SK-N-SH treated with all-trans-retinoic acid at 6 μM for 48 hours (cell line): ENCODE data around the gene DLG1.

Experiments
- ATAC-seq: fragments of 200-7000 bp; cut with Tn5 transposase; 3 replicates; pipeline ENCODE4 v1.9.1; 2020; ENCODE audit warnings: mild to moderate bottlenecking, moderate library complexity
- BACH2 ChIP-seq: fragments of 250-450 bp; sonication (Bioruptor Pico); IDR thresholded peaks from 2 replicates; pipeline ENCODE4 v1.9.0; 2021; ENCODE audit warnings: mild to moderate bottlenecking, borderline replicate concordance
- CREB5 ChIP-seq: fragments of 250-450 bp; sonication (Bioruptor Pico); IDR thresholded peaks from 2 replicates; pipeline ENCODE4 v1.5.1; 2020; ENCODE audit warnings: low read depth, mild to moderate bottlenecking, moderate library complexity
- CSDC2 ChIP-seq: fragments of 250-450 bp; sonication (Bioruptor Pico); IDR thresholded peaks from 2 replicates; pipeline ENCODE4 v1.5.0; 2020; ENCODE audit warnings: mild to moderate bottlenecking, moderate library complexity
- ESRRG ChIP-seq: fragments of 250-450 bp; sonication (Bioruptor Pico); IDR thresholded peaks from 2 replicates; pipeline ENCODE4 v1.6.1; 2021; ENCODE audit warnings: mild to moderate bottlenecking
- GLIS3 ChIP-seq: fragments of 250-450 bp; sonication (Bioruptor Pico); IDR thresholded peaks from 2 replicates; pipeline ENCODE4 v1.5.0; 2020; ENCODE audit warnings: mild to moderate bottlenecking, moderate library complexity
- ISL1 ChIP-seq: fragments of 250-450 bp; sonication (Bioruptor Pico); IDR thresholded peaks from 2 replicates; pipeline ENCODE4 v2.1.2; 2022; ENCODE audit warnings: mild to moderate bottlenecking, moderate library complexity
- OSR1 ChIP-seq: fragments of 250-450 bp; sonication (Bioruptor Pico); IDR thresholded peaks from 2 replicates; pipeline ENCODE4 v1.8.0; 2022; ENCODE audit warnings: moderate library complexity, mild to moderate bottlenecking, inconsistent platforms
- PATZ1 ChIP-seq: fragments of 250-450 bp; sonication (Bioruptor Pico); IDR thresholded peaks from 2 replicates; pipeline ENCODE4 v1.8.0; 2020; ENCODE audit warnings: mild to moderate bottlenecking, moderate library complexity, borderline replicate concordance
- POU6F1 ChIP-seq: fragments of 250-450 bp; sonication (Bioruptor Pico); IDR thresholded peaks from 2 replicates; pipeline ENCODE4 v1.8.0; 2021; ENCODE audit warnings: low read depth, mild to moderate bottlenecking, moderate library complexity, borderline replicate concordance
- RARB ChIP-seq: fragments of 250-450 bp; sonication (Bioruptor Pico); IDR thresholded peaks from 2 replicates; pipeline ENCODE4 v1.8.0; 2021; ENCODE audit warnings: mild to moderate bottlenecking, moderate library complexity
- TCF4 ChIP-seq: fragments of 250-450 bp; sonication (Bioruptor Pico); IDR thresholded peaks from 2 replicates; pipeline ENCODE4 v1.8.0; 2021; ENCODE audit warnings: mild to moderate bottlenecking, moderate library complexity, borderline replicate concordance
- TSHZ2 ChIP-seq: fragments of 250-450 bp; sonication (Bioruptor Pico); IDR thresholded peaks from 2 replicates; pipeline ENCODE4 v1.5.0; 2020; ENCODE audit warnings: mild to moderate bottlenecking, moderate library complexity
- ZFP3 ChIP-seq: fragments of 250-450 bp; sonication (Bioruptor Pico); IDR thresholded peaks from 2 replicates; pipeline ENCODE4 v1.5.0; 2020; ENCODE audit warnings: mild to moderate bottlenecking, moderate library complexity
- ZFP30 ChIP-seq: fragments of 450-650 bp; formaldehyde crosslinking; IDR thresholded peaks from 2 replicates; pipeline ENCODE4 v1.5.0; 2022; ENCODE audit warnings: mild to moderate bottlenecking, moderate library complexity
- ZNF70 ChIP-seq: fragments of 450-650 bp; formaldehyde crosslinking; IDR thresholded peaks from 2 replicates; pipeline ENCODE4 v1.5.0; 2020; ENCODE audit warnings: mild to moderate bottlenecking, moderate library complexity
- ZNF8 ChIP-seq: fragments of 450-650 bp; formaldehyde crosslinking; IDR thresholded peaks from 2 replicates; pipeline ENCODE4 v1.5.0; 2020; ENCODE audit warnings: mild to moderate bottlenecking, moderate library complexity

Gene DLG1

GRCh38 chr3:197292648-197293047 lies 5.8 kb downstream of the DLG1 start:
- no peak for TF ChIP-seq TSHZ2 (CRISPR knock-in tag)
- no peak for TF ChIP-seq RARB (CRISPR knock-in tag)
- no peak for TF ChIP-seq OSR1 (CRISPR knock-in tag)
- no peak for TF ChIP-seq ZFP3 (CRISPR knock-in tag)
- no peak for TF ChIP-seq ZNF70
- no peak for TF ChIP-seq ISL1 (CRISPR knock-in tag)
- no peak for TF ChIP-seq ESRRG
- no peak for TF ChIP-seq TCF4 (CRISPR knock-in tag)
- TF ChIP-seq CSDC2 (CRISPR knock-in tag) = no peak
- no peak for TF ChIP-seq PATZ1 (CRISPR knock-in tag)
- TF ChIP-seq BACH2 (CRISPR knock-in tag) = no peak
- TF ChIP-seq CREB5 (CRISPR knock-in tag) = no peak
- no peak for ATAC-seq

- TF ChIP-seq ZNF8 (CRISPR knock-in tag) (peak; percentile 83), ZFP30 (CRISPR knock-in tag) (no peak), CSDC2 (CRISPR knock-in tag) (no peak)
- TF ChIP-seq, all 23 proteins: peak for 1
- ATAC-seq = no peak
Measured at GRCh38 chr3:197292083-197292646, 6.2 kb downstream of the DLG1 start.

GRCh38 chr3:197289726-197290125 lies 8.7 kb downstream of the DLG1 start:
- TF ChIP-seq CREB5 (CRISPR knock-in tag) (no peak), PATZ1 (CRISPR knock-in tag) (no peak), GLIS3 (no peak)
- peak; percentile 58 for ATAC-seq

GRCh38 chr3:197286678-197287077 lies 11.7 kb downstream of the DLG1 start:
- no peak for TF ChIP-seq OSR1 (CRISPR knock-in tag)
- TF ChIP-seq POU6F1 (CRISPR knock-in tag) = no peak
- TF ChIP-seq ZFP30 (CRISPR knock-in tag) = no peak
- no peak for TF ChIP-seq CREB5 (CRISPR knock-in tag)
- ATAC-seq = no peak
